ENCODE results near the gene KCNH1.
"Not testable (repeated sequence)": the region's sequence is repeated elsewhere in the genome, so short reads cannot be mapped to it uniquely, and the experiment has no call there.

The KCNH1 gene

GRCh38 chr1:211013346-211014240 is 120.4 kb downstream of the KCNH1 start:
- H3K4me3 ChIP-seq (ENCODE audit: low read depth, low read length), result no peak overlapping the region
- no peak for TF ChIP-seq CTCF (IDR thresholded peaks at IDR 0.05; ENCODE audit: insufficient read depth, low read depth, low read length, missing control alignments)
- no peak for DNase-seq (ENCODE audit: low read depth)

GRCh38 chr1:211011128-211011527 is 122.8 kb downstream of the KCNH1 start:
- not testable (repeated sequence) for H3K4me3 ChIP-seq (ENCODE audit: low read depth, low read length); DNase-seq (ENCODE audit: low read depth)

GRCh38 chr1:211009944-211010343 is 124.0 kb downstream of the KCNH1 start:
- no peak overlapping the region for H3K4me3 ChIP-seq (ENCODE audit: low read depth, low read length)
- no peak for DNase-seq (ENCODE audit: low read depth)
- no peak for TF ChIP-seq CTCF (IDR thresholded peaks at IDR 0.05; ENCODE audit: insufficient read depth, low read depth, low read length, missing control alignments)

- H3K4me3 ChIP-seq (ENCODE audit: low read depth, low read length), result no peak overlapping the region
- DNase-seq (ENCODE audit: low read depth), result no peak
- TF ChIP-seq CTCF (IDR thresholded peaks at IDR 0.05; ENCODE audit: insufficient read depth, low read depth, low read length, missing control alignments), result no peak
Observed at GRCh38 chr1:211007830-211008229, 126.1 kb downstream of the KCNH1 start.

GRCh38 chr1:210995931-210996330 is 138.0 kb downstream of the KCNH1 start:
- DNase-seq (ENCODE audit: low read depth); H3K4me3 ChIP-seq (ENCODE audit: low read depth, low read length): not testable (repeated sequence)

GRCh38 chr1:210992837-210993236 is 141.1 kb downstream of the KCNH1 start:
- H3K4me3 ChIP-seq (ENCODE audit: low read depth, low read length), result no peak overlapping the region
- no peak for TF ChIP-seq CTCF (IDR thresholded peaks at IDR 0.05; ENCODE audit: insufficient read depth, low read depth, low read length, missing control alignments)
- DNase-seq (ENCODE audit: low read depth), result no peak

GRCh38 chr1:210989905-210990304 is 144.0 kb downstream of the KCNH1 start:
- TF ChIP-seq CTCF (IDR thresholded peaks at IDR 0.05; ENCODE audit: insufficient read depth, low read depth, low read length, missing control alignments), result no peak
- H3K4me3 ChIP-seq (ENCODE audit: low read depth, low read length), result no peak overlapping the region
- DNase-seq (ENCODE audit: low read depth), result no peak

- no peak for DNase-seq (ENCODE audit: low read depth)
- H3K4me3 ChIP-seq (ENCODE audit: low read depth, low read length), result no peak overlapping the region
- no peak for TF ChIP-seq CTCF (IDR thresholded peaks at IDR 0.05; ENCODE audit: insufficient read depth, low read depth, low read length, missing control alignments)
Observed at GRCh38 chr1:210981490-210981889, 152.5 kb downstream of the KCNH1 start.
